ENCODE data around the gene PINLYP.

The PINLYP gene

DNA sequence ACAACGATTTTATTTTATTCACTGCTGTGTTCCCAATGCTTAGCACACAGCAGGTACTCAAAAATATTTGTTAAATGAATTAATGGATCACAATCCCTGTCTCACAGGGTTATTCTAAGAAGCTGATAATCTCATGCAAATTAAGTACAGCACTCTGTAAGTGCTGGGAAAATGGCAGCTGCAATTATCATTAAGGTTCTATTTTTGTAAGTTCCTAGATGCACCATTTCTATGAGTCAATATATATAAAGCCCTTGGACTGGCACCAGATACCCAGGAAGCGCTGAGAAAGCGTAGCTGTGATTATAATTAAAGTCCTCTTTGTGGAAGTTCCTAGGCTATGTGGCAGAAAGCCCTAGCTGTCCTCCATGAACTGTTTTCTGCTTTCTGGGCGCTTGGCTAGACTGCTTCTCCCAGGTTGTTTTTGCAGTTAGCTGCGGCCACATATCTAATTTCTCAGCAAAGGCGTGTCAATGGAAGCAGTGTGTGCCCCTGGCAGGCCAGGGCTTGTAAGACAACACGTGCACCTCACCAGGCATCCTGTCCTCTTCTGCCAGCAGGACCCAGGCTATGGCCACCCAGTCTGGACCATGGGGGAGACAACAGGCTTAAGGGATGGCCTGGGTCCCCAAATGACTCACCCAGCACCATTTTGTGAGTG, 31.1 kb downstream of the PINLYP start:
- DNase-seq (ENCODE audit: low spot score), result no peak

DNA sequence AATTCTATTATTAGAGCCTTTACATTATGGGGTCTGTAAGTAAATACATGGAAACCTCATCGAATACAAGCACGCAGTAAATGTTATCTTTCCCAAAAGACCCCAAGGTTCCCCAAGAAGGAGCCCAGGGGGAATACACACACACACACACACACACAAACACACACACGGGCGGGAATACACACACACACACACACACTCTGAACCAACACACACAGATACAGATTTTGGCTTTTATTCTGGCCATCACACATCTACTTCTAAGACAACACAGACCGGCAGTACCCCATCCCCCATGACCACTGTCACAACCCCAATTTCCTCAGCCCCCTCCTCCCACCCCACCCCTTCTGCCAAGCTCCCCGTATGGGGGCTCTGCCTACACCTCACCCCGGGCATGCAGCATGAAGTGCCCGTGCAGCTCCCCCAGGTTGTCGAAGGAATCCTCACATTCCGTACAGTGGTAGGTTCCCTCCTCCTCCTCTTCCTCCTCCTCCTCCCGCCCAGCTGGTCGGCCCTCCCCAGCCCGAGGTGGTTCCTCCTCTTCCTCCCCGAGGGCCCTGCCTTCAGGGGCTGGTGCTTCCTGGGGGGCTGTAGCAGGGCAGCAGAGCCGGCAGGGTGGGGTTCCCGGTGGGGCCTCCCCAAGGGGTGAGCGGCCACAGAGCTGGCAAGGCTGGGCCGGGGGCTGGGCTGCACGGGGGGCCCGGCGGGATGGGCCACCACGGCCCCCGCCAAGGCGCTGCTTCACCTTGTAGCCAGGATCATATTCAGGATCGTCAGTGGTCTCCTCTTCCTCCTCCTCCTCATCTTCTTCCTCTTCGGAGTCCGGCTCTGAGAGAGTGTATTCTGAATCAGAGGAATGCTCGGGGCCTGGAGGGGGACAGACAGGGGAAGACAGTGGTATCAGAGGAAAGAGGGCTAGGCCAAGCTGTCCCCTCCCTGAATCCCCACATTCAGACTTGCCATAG, 31.9 kb downstream of the PINLYP start:
- DNase-seq (ENCODE audit: low spot score), result no peak

DNA sequence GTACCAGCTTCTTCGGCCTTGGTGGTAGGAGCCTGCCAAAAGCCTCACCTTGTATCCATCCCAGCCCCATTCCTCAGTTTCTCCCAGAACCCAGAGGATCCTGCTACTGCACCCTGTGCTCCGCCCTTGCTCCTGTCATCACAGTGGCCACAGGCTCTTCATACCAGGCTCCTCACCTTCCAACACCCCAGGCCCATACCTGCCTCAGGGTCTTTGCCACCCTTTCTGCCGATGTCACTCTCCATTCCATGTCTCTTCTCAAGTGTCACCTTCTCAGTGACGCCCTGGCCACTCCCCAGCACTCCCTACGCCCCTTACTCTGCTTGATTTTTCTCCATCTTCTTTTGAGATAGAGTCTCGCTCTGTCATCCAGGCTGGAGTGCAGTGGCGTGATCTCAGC, 34.3 kb downstream of the PINLYP start:
- DNase-seq (ENCODE audit: low spot score), result no peak

DNA sequence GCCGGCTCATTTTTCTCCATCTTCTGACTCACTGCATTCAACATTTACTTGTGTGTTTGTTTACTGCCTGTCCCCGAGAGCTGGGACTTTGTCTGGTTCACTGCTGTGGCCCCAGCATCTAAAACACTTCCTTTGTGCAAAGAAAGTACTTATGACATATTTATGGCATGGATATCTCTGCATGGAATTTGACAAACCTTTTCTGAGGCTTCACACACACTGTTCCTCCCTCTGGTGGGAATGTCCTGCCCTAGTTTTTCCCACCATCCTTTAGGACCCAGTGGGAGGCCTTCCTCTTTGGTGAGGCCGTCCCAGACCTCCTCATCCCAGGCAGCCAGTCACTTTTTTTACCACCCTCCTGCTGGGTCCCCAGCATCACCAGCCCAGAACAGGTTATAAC, 34.9 kb downstream of the PINLYP start:
- no peak for DNase-seq (ENCODE audit: low spot score)

DNA sequence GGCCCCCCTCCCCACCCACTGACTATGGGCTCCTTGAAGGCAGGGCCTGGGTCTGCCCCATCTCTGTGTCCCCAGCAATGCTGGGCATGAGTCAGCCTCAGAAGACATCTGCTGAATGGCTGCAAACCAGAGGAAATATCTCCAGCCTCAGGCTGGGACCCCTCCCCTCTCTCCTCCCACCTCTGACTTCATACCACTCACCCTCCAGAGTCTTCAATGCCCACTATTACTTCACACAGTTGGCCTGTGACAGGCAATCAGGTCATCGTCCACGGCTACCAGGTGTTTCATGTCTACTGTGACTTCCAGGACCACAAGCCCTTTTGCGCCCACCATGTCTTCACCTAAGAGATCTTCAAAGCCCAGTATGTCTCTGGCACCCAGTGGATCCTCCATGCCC, 36.2 kb downstream of the PINLYP start, which contains the start of gene SRRM5:
TSS of gene SRRM5 (plus strand) at position 301 of the 400 bp plus-strand sequence. CDS start at position 335, 34 bp downstream.
- DNase-seq (ENCODE audit: low spot score), result no peak

DNA sequence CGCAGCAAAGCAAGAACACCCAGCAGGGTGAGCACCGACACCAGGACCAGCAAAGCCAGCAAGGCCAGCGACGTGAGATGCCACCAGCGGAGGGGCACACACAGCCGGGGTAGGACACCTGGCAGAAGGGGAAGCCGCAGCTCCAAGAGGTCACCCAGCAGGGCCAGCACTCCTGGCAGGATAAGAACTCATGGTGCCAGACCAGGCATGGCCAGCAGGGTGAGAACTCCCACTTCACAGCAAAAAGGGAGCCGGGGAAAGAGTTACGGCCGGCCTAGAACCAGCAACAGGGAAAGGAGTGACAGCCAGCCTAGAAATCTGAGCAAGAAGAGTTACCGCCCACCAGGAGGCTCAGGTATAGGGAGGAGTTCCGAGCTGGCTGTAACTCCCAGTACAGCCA, 36.8 kb downstream of the PINLYP start:
- DNase-seq (ENCODE audit: low spot score), result no peak

DNA sequence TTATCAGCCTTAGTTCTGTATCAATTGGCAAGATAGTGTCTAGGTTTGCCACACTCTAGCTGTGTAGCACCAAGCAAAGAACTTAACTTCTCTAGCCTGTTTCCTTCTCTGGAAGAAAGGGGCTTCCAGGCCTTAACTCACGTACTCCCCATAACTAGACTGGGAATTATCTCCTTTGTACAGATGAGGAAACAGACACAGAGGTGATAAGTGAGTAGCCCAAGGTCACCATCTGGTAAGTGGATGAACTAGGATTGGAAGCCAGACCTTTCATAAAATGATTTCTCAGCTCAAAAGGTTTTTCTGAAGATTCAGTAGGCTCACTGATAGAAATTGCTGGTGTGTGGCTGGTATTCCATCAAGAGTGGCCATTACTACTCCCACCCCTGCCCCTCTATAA, 40.7 kb downstream of the PINLYP start:
- no peak for DNase-seq (ENCODE audit: low spot score)

DNA sequence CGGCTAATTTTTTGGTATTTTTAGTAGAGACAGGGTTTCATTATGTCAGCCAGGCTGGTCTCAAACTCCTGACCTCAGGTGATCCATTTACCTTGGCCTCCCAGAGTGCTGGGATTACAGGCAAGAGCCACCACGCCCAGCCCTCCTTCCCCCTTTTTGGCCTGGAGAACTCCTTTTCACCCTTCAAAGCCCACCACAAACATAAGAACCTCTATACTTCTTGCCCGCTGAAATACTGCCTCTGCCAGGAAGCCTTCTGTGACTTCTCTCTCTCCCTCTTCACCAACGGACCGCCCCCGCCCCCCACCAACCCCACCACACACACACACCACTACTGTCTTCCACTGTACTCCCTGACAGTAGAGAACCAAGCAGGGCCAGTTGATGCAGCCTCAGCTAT, 41.4 kb downstream of the PINLYP start:
- no peak for DNase-seq (ENCODE audit: low spot score)

DNA sequence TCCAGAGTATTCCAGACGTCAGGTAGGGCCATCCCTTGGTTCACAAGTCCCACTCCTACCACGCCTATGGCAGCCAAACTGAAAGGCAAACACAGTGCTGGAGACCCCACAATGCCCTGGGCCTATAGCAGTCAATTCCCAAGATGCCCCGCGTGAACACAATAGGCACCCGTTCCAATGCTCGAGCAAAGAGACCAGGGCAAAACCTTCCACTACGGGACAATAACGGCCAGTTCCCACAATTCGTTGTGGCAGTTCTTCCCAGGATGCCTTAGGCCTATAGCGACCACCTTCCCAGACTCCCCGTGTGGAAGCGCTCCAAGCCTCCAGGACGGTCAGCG, 43.3 kb downstream of the PINLYP start:
- DNase-seq (ENCODE audit: low spot score), result peak; percentile 82

DNA sequence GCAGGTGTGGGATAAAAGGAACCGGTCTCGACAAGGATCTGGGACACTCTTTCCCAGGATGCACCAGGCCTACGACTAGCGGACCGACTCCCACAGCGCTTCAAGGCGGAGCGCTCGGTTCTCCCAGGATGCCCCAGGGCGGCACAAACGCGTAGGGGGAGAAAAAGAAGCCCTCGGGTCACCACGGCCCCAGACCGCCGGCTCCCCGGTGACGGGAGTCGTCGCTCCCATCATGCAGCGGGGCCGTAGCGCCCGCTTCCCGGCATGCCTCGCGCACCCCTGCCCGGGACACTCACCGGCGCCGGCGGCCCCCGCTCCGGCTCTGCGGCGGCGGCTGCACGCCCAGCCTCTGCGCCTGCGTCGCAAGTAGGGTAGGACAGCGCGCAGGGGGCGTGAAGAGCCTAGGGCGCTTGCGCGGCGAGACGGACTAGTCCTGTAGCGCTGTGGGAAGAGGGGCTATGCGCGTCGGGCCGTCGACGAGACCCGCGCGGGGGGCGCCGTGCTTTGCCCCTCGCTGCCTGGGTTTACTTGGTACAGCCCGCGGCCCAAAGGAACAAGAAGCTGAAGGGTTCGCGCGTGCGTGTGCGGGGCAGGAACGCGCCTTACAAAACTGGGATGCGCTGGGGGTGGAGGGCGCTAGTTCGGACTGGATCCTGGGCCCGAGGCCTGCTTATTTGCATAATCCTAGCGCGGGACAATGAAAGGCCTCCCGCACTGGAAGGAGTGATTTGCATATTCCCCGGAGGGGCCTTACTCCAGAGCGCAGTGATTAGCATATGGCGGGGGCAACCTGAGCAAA, 43.9 kb downstream of the PINLYP start, which contains the start of gene ZNF428:
TSS of gene ZNF428 (minus strand) at position 368 of the 799 bp plus-strand sequence. CDS start 5,325 bp downstream, outside the sequence.
- DNase-seq (ENCODE audit: low spot score), result peak; percentile 96

DNA sequence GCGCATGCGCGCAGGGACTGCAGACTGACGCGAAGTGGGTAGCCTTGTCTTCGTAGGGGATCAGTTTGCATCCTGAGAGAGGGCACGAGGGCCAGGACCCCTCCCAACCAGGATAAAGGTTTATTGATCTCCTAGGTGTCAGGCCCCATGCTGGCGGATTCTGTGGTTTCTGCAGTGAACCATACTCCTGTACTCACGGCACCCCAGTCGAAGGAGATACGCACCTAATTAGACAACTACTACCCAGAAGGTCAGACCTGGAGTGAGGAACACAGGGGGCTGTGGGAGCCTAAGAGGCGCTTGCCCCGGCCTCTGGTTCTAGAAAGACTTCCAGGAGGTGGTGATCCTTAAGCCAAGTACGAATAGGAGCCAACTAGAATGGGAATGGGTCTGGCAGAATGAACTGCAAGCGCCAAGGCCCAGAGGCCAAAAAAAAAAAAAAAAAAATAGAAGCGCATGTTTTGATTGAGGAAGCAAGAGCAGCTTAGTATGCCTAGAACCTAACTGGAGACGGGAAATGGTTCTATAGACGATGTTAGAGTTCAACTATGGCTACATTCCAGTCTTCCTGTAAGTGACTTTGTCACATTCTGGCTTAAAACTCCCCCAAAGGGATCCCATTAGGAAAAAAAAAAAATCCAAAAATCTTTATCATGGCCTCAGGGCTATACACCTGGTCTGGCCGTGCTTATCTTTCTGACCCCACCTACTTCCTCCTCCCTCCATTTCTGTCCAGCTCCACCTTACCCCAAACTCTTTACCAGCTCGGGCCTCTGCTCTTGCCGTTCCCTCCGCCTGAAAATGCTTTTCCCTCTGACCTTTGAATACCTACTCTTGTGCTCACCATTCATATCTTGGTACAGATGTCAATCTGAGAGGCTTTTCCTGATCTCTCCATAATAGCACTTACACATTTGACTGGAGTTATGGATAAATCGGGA, 44.7 kb downstream of the PINLYP start:
- no peak for DNase-seq (ENCODE audit: low spot score)

DNA sequence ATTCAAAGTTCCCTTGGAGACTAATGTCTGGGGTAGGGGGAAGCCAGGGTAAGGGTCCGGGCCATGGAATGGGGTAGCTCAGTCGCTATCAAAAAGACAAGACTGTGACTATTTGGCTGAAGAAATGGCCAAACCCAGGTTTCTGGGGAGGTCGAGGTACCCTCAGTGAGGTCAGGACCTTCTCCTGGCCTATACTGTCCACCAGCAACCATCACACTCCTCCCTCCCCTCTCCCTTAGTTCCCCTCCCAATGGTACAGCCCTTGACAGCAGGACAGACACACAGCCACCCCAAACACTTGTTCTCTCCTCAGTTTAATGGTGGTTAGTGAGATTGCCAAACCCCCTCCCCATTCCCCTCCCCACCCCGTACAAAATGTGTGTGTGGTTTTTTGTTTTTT, 46.5 kb downstream of the PINLYP start:
- no peak for DNase-seq (ENCODE audit: low spot score)

DNA sequence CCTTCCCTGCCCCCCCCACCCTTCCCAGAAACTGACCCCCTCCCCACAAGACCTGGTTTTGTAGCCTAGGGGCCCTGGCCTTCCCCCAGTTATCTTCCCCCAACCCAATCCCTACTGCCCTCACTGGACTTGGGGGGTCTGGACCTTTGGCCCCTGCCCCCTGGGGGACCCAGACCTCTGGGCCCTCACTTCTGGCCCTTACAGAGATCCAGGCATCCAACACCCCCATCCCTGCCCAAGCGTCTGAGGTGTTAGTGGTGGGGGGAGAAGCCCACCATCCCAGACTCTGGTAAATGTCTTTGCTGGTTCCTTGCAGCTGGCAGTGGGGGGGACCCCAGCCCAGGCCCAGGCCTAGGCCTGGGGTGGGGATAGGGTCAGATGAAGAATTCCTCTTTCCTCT, 47.4 kb downstream of the PINLYP start:
- DNase-seq (ENCODE audit: low spot score), result no peak

DNA sequence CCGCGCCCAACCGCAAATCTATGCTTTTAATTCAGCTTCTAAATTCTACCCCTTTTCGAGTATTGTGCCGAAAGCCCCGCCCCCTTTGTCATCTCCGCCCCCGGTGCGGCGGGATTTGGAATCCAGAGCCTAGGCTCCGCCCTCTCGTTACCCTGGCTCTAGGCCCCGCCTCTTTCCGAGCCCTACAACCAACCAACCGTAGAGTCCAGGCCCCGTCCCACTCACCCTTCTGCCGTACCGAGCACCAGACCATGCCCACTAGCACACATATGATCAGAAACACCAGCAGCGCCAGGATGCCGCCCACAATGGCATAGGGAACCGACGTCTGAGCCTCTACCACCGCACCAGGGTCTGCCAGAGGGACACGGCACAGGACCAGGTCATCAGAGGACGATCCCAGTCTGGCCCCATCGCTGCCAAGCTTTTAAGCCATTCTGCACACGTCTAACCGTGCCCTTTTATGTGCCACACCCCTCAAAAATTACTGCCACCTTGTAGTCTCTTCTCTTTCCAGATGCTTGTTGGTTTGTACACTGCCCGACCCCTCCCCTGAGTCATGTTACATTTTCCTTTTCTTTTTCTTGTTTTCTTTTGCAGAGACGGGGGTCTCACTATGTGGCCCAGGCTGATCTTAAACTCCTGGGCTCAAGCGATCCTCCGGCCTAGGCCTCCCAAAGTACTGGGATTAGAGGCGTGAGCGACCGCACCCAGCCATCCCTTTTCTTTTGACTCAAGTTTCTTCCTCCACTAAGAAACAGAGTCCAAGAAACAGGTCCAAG, 48.5 kb downstream of the PINLYP start:
- no peak for DNase-seq (ENCODE audit: low spot score)

DNA sequence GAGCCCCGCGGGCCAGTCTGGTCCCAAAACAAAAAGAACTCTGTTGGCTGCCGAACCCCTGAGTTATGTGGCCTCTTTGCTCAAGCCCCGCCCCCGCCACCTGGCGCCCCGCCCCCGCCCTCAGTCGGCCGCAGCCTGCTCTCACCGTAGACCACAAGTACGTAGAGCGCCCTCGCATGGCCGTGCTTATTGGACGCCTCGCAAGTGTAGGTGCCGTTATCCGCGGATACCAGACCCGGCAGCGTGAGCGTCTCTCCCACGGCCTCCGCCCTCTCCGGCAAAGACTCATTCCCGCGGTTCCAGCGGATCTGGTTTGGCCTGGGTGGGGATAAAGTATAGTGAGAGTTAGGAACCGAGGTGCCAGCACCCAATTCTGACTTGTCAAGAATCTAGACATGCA, 49.3 kb downstream of the PINLYP start:
- no peak for DNase-seq (ENCODE audit: low spot score)

DNA sequence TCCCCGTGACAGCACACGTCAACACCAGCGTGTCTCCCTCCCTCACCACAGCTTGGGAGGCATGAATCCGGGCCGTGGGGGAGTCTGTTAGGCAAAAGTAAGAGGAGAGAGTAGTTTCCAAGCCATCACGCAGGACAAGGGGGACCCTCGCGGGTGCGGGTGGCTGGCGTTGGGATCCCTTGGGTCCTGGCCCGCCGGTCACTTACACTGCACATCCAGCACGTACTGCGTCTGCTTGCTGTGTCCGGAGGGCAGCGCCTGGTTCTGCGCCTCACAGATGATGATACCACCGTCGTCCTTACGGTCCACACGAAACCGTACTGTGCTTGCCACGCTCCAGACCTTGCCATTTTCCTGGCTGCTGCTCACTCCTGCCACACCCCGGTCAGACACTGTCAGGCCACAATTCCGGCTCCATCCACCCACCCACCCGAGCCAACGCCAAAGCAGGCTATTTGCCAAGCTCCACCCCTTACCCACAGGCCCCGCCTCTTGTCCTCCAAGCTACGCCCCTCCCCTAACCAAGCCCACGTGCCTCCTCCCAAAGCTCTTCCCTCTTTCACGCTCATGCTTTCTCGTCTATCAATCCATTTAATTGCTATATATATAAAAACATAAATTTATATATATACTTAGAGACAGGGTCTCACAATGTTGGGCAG, 50.4 kb downstream of the PINLYP start:
- DNase-seq (ENCODE audit: low spot score), result no peak

DNA sequence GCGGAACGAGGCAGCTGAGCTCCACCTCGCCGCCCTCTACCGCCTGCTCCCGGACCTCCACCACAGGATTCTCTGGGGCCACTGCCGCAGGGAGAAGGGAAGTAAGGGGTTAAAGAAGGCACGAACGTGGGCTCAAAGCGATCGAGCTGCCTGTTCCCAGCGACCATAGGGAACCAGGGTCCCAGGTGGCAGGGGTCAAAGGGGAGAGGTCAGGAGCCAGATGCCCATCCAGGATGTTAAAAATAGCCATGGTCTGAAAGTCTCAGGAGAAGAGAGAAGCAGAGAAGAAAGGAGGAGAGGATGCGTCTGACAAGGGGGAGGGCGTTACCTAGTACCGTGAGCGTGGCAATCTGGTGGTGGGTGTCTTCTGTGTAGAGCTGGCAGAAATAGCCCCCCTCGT, 51.2 kb downstream of the PINLYP start:
- DNase-seq (ENCODE audit: low spot score), result no peak

DNA sequence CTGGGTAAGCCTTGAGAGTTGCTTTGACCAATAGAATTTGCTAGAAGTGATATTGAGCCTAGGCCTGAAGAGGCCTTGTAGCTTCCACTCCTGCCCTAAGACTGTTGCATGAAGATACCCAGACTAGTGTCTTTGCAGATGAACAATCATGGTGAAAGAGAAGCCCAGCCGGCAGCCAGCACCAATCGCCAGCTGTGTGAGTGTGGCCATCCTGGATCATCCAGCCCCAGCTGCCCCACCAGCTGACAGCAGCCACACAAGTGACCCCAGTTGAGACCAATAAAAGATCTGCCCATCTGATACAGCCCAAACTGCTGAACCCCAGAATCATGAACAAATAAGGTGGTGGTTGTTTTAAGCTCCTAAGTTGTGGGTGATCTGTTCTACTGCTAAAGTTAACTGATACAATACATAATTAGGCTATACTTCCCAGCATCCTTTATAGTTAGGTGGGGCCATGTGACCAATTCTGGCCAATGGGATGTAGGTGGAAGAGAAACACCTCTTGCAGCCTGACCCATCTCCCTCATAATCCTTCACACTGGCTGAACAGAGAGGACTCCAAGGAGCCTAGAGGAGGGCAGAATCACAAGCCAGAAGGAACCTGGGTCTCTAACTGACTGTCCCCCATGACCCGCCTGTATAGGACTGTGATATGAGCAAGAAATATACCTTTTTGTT, 53.2 kb downstream of the PINLYP start:
- DNase-seq (ENCODE audit: low spot score), result no peak

DNA sequence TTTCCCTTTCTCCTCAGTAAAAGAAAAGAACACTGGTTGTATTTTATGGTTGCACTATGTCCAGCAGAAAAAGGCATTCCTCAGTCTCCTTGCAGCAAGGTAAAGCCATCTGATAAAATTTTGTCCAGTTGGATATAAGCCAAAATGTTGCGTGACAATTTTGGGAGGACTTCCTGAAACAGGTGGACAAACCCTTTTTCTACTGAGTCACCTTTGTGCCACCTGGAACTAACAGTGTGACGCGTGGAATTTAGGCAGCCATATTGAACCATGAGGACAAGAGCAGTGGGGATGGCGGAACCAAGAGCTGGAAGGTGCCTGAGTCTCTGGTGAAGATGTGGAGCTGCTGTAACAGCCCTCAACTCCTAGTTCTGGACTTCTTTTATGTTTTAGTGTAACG, 55.9 kb downstream of the PINLYP start:
- DNase-seq (ENCODE audit: low spot score), result no peak

All from HuH-7 (cell line).